Mesothelial cell of epicardium (in vitro differentiated cells): ENCODE results near the gene MYBPC3. TPM values are rescaled to one million over a fixed set of nuclear protein-coding genes. Genes with fewer than 3 reads are reported as not detected.
"Not testable (repeated sequence)": the region's sequence is repeated elsewhere in the genome, so short reads cannot be mapped to it uniquely, and the experiment has no call there.

Experiments used
- DNase-seq, 2 experiments: peaks; one replicate each; pipeline ENCODE4 v3.0.0; 2021; ENCODE audit warnings: low spot score in 2 of 2; ENCODE audit not compliant: unreplicated experiment in 2 of 2
- H3K27ac Mint-ChIP-seq: 2 replicates; pipeline ENCODE4 v1.8.0; 2021; ENCODE audit warnings: mixed read lengths
- H3K27me3 Mint-ChIP-seq: 2 replicates; pipeline ENCODE4 v1.8.0; 2021; ENCODE audit warnings: low read depth, mixed read lengths
- H3K36me3 Mint-ChIP-seq: 2 replicates; pipeline ENCODE4 v1.8.0; 2021; ENCODE audit warnings: mixed read lengths
- H3K4me1 Mint-ChIP-seq: 2 replicates; pipeline ENCODE4 v1.8.0; 2021; ENCODE audit warnings: mixed read lengths
- H3K4me3 Mint-ChIP-seq: 2 replicates; pipeline ENCODE4 v1.8.0; 2021; ENCODE audit warnings: mild to moderate bottlenecking, moderate library complexity, mixed read lengths
- H3K9me3 Mint-ChIP-seq: 2 replicates; pipeline ENCODE4 v1.8.0; 2021; ENCODE audit warnings: mixed read lengths
- total RNA-seq: library from RNA; stranded (reverse); gene quantifications from 3 replicates; pipeline ENCODE4 v1.2.1, GENCODE V29; 2021
- TF ChIP-seq, protein P1 (sequence below): fragments of 200-600 bp; sonication (generic); IDR thresholded peaks from one replicate; pipeline ENCODE4 v1.5.0; 2021; ENCODE audit warnings: antibody characterized with exemption; ENCODE audit not compliant: unreplicated experiment

MYBPC3 gene
- total RNA-seq, 1 donor from 2014 or later, result not detected

DNA sequence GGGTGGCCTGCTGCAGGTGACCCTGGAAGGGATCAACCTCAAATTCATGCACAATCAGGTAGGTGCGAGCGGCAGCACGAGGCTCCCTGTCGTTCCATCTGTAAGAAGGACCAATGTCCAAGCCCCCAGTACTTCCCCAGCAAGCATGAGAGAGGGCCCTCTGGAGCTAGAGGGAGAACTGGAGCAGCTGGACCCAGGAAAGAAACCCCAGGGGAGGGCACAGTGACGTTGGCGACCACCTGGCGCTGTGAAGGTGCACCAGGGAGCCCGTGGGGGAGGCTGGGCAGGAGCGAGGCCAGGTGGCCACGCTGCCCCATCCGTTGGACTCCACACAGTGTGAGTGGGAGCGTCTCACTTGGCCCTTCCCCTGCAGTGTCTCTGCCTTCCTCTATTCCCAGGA lies 28.0 kb downstream of the MYBPC3 start:
- Mint-ChIP-seq H3K4me3 (no peak overlapping the region), H3K27ac (no peak overlapping the region), H3K9me3 (no peaks in the 10 kb centered on the region), H3K36me3 (peaks cover 27% of the 10 kb centered on the region), H3K27me3 (no peaks in the 10 kb centered on the region), H3K4me1 (no peaks in the 10 kb centered on the region)
- TF ChIP-seq, protein P1, sequence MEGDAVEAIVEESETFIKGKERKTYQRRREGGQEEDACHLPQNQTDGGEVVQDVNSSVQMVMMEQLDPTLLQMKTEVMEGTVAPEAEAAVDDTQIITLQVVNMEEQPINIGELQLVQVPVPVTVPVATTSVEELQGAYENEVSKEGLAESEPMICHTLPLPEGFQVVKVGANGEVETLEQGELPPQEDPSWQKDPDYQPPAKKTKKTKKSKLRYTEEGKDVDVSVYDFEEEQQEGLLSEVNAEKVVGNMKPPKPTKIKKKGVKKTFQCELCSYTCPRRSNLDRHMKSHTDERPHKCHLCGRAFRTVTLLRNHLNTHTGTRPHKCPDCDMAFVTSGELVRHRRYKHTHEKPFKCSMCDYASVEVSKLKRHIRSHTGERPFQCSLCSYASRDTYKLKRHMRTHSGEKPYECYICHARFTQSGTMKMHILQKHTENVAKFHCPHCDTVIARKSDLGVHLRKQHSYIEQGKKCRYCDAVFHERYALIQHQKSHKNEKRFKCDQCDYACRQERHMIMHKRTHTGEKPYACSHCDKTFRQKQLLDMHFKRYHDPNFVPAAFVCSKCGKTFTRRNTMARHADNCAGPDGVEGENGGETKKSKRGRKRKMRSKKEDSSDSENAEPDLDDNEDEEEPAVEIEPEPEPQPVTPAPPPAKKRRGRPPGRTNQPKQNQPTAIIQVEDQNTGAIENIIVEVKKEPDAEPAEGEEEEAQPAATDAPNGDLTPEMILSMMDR, result no peak
- DNase-seq, result no peak

DNA sequence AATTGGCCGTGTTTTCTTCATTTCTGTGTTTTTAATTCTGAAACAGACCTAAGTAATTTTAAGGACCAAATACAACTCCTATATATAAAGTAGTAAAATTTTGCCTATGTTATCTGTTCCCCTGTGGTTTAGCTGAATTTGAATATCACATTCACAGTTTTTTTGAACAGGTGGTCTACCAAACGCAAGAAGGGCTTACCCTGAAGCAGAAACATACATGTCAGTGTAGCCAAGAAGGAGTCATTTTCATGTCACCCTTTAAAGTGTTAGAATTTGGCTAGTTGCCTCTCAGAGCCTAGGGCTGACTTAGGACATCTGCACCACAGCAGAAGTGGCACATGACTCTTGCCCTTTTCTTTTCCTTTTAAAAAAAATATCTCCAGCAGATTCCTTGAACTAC lies 34.3 kb downstream of the MYBPC3 start:
- H3K9me3 Mint-ChIP-seq, result no peaks in the 10 kb centered on the region
- no peaks in the 10 kb centered on the region for H3K27me3 Mint-ChIP-seq
- no peak overlapping the region for H3K27ac Mint-ChIP-seq

GRCh38 chr11:47317064-47317828 lies 35.3 kb downstream of the MYBPC3 start:
- H3K4me1 Mint-ChIP-seq, result no peaks in the 10 kb centered on the region
- peaks cover 23% of the 10 kb centered on the region for H3K36me3 Mint-ChIP-seq
- H3K27me3 Mint-ChIP-seq, result no peaks in the 10 kb centered on the region
- DNase-seq, result no peak
- H3K4me3 Mint-ChIP-seq, result no peak overlapping the region
- TF ChIP-seq, protein P1, result no peak
- no peak overlapping the region for H3K27ac Mint-ChIP-seq
- H3K9me3 Mint-ChIP-seq, result no peaks in the 10 kb centered on the region

More for the DNA sequence above, 34.3 kb downstream of the MYBPC3 start:
- peaks cover 23% of the 10 kb centered on the region for H3K36me3 Mint-ChIP-seq
- TF ChIP-seq, protein P1, result no peak
- no peak for DNase-seq
- H3K4me3 Mint-ChIP-seq, result no peak overlapping the region
- no peaks in the 10 kb centered on the region for H3K4me1 Mint-ChIP-seq

DNA sequence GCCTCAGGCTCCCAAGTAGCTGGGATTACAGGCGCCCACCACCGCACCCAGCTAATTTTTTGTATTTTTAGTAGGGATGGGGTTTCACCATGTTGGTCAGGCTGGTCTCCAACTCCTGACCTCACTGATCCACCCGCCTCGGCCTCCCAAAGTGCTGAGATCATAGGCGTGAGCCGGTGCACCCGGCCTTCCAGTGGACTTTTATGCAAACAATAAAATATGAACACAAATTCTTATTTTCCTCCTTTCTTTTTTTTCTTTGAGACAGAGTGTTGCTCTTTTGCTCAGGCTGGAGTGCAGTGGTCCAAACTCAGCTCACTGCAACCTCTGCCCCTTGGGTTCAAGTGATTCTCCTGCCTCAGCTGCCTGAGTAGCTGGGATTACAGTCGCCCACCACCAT lies 36.0 kb downstream of the MYBPC3 start:
- H3K36me3 Mint-ChIP-seq, result peaks cover 20% of the 10 kb centered on the region
- not testable (repeated sequence) for DNase-seq, H3K4me1 Mint-ChIP-seq, H3K4me3 Mint-ChIP-seq, H3K27ac Mint-ChIP-seq, H3K9me3 Mint-ChIP-seq, H3K27me3 Mint-ChIP-seq

GRCh38 chr11:47314992-47315391 lies 37.5 kb downstream of the MYBPC3 start:
- peaks cover 19% of the 10 kb centered on the region for H3K36me3 Mint-ChIP-seq
- no peaks in the 10 kb centered on the region for H3K4me1 Mint-ChIP-seq
- no peaks in the 10 kb centered on the region for H3K9me3 Mint-ChIP-seq
- H3K27me3 Mint-ChIP-seq, result no peaks in the 10 kb centered on the region
- no peak overlapping the region for H3K4me3 Mint-ChIP-seq
- no peak for DNase-seq
- no peak overlapping the region for H3K27ac Mint-ChIP-seq
- TF ChIP-seq, protein P1, result no peak

DNA sequence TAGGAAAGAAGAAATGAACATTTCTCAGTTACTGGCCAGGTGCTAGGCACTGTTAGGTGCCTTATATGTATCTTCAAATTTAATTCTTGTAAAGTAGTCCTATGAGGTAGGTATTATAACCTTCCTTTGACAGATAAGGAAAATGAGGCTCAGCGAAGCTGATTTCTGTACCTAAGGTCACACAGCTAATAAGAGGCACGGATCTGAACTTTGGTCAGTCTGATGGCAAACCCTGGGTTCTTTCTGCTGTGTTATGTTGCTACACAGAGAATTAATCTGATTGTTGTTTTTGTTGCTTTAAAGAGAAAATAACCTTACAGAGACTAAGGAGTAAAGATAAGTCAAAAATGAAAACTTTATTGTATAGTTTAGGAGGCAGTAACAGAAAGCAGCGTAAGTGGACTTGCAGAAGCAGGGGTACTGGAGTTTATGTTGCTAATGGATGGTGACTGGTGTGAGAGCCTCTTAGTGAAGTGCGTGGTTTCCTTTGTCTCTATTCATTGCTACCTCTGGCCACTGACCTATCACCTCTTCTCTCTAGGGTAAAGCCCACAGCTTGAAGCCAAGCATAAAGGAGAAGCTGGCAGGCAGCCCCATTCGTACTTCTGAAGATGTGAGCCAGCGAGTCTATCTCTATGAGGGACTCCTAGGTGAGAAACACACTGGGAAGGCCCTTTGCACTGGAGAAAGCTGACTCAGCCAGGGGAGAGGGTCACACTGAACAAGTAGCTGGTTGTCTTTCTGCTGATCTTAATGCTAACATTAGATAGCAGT lies 44.3 kb downstream of the MYBPC3 start:
- H3K4me1 Mint-ChIP-seq, result no peaks in the 10 kb centered on the region
- no peak for DNase-seq
- no peak overlapping the region for H3K27ac Mint-ChIP-seq
- H3K27me3 Mint-ChIP-seq, result no peaks in the 10 kb centered on the region
- peaks cover 42% of the 10 kb centered on the region for H3K36me3 Mint-ChIP-seq
- H3K4me3 Mint-ChIP-seq, result no peak overlapping the region
- H3K9me3 Mint-ChIP-seq, result peaks cover 4% of the 10 kb centered on the region
- TF ChIP-seq, protein P1, result no peak
